GM19328 (cell line): ENCODE results near the gene ARL3.
"Not testable (repeated sequence)": the region's sequence is repeated elsewhere in the genome, so short reads cannot be mapped to it uniquely, and the experiment has no call there.

Source experiments
- ATAC-seq: cut with Tn5 transposase; IDR thresholded peaks from one replicate; pipeline ENCODE4 v1.9.1; 2021; ENCODE audit warnings: mild to moderate bottlenecking, moderate library complexity; ENCODE audit not compliant: unreplicated experiment

The ARL3 gene

GRCh38 chr10:102705531-102705930 is 8.7 kb downstream of the ARL3 start:
- no peak for ATAC-seq

GRCh38 chr10:102704915-102705314 is 9.3 kb downstream of the ARL3 start:
- no peak for ATAC-seq

GRCh38 chr10:102702742-102703141 is 11.5 kb downstream of the ARL3 start:
- ATAC-seq: no peak

- no peak for ATAC-seq
Measured at GRCh38 chr10:102701796-102702195, 12.4 kb downstream of the ARL3 start.

GRCh38 chr10:102701272-102701671 is 12.9 kb downstream of the ARL3 start:
- no peak for ATAC-seq

- no peak for ATAC-seq
Measured at GRCh38 chr10:102698894-102699293, 15.3 kb downstream of the ARL3 start.

- ATAC-seq: no peak
Measured at GRCh38 chr10:102696736-102697135, 17.5 kb downstream of the ARL3 start.

GRCh38 chr10:102695401-102695800 is 18.8 kb downstream of the ARL3 start:
- not testable (repeated sequence) for ATAC-seq

GRCh38 chr10:102691285-102692066 is 22.7 kb downstream of the ARL3 start:
- no peak for ATAC-seq

- no peak for ATAC-seq
Measured at GRCh38 chr10:102683736-102684135, 30.5 kb downstream of the ARL3 start.

- no peak for ATAC-seq
Measured at GRCh38 chr10:102682981-102683380, 31.2 kb downstream of the ARL3 start.

GRCh38 chr10:102682416-102682815 is 31.8 kb downstream of the ARL3 start:
- no peak for ATAC-seq

- ATAC-seq: no peak
Measured at GRCh38 chr10:102681696-102682095, 32.5 kb downstream of the ARL3 start.

GRCh38 chr10:102679596-102679995 is 34.6 kb downstream of the ARL3 start:
- ATAC-seq: no peak

GRCh38 chr10:102678842-102679289 is 35.3 kb downstream of the ARL3 start:
- no peak for ATAC-seq

- ATAC-seq: no peak
Measured at GRCh38 chr10:102678068-102678400, 36.2 kb downstream of the ARL3 start.

GRCh38 chr10:102677331-102678067 is 36.7 kb downstream of the ARL3 start:
- no peak for ATAC-seq

GRCh38 chr10:102676534-102677315 is 37.5 kb downstream of the ARL3 start:
- ATAC-seq: no peak

GRCh38 chr10:102675666-102676533 is 38.3 kb downstream of the ARL3 start:
- no peak for ATAC-seq

GRCh38 chr10:102675011-102675665 is 39.1 kb downstream of the ARL3 start:
- ATAC-seq: no peak
